Keratinocyte (primary cell): Measurements from ENCODE around the gene TMED7. TPM values are rescaled to one million over a fixed set of nuclear protein-coding genes. Genes with fewer than 3 reads are reported as not detected.

Source experiments
- DNase-seq: peaks from one replicate; pipeline ENCODE4 v3.0.0-alpha.2; 2011; ENCODE audit warnings: low read depth, missing footprints, low spot score
- FAIRE-seq: peaks from 2 replicates; lab custom pipeline; 2011; peaks lifted over from hg19 to GRCh38; lab: Jason Lieb, UNC
- H2AFZ ChIP-seq: 2 replicates; pipeline ENCODE4 v1.6.0; 2012; ENCODE audit warnings: low read length, control low read depth, inconsistent platforms; ENCODE audit not compliant: control insufficient read depth
- H3K27ac ChIP-seq: 2 replicates; pipeline ENCODE4 v1.5.1; 2011; ENCODE audit warnings: low read length; ENCODE audit not compliant: control insufficient read depth, insufficient read depth
- H3K27me3 ChIP-seq: 3 replicates; pipeline ENCODE4 v1.6.0; 2011; ENCODE audit warnings: low read length; ENCODE audit not compliant: control insufficient read depth, insufficient read depth; ENCODE audit errors: extremely low read depth
- H3K36me3 ChIP-seq, 2 experiments: 2 replicates in 1 of 2; 3 replicates in 1 of 2; pipeline ENCODE4 v1.5.1; 2011; ENCODE audit warnings: low read length in 2 of 2, mild to moderate bottlenecking in 1 of 2; ENCODE audit not compliant: control insufficient read depth in 2 of 2, insufficient read depth in 2 of 2; ENCODE audit errors: extremely low read depth in 1 of 2
- H3K4me1 ChIP-seq: 3 replicates; pipeline ENCODE4 v1.5.1; 2011; ENCODE audit warnings: low read length; ENCODE audit not compliant: control insufficient read depth, insufficient read depth; ENCODE audit errors: extremely low read depth
- H3K4me2 ChIP-seq: 3 replicates; pipeline ENCODE4 v1.6.0; 2011; ENCODE audit warnings: low read depth, low read length; ENCODE audit not compliant: control insufficient read depth, insufficient read depth; ENCODE audit errors: extremely low read depth
- H3K4me3 ChIP-seq, 3 experiments: fragments of 200-600 bp in 1 of 3; sonication (generic) in 1 of 3; 2 replicates in 2 of 3; 3 replicates in 1 of 3; pipeline ENCODE4 v1.5.1; 2011 to 2016; ENCODE audit warnings: low read length in 3 of 3, mild to moderate bottlenecking in 3 of 3, control low read depth in 2 of 3, inconsistent platforms in 1 of 3, low read depth in 1 of 3, mixed read lengths in 1 of 3, mixed run types in 1 of 3, moderate library complexity in 1 of 3; ENCODE audit not compliant: control insufficient read depth in 2 of 3, insufficient read depth in 2 of 3; ENCODE audit errors: extremely low read depth in 1 of 3
- H3K79me2 ChIP-seq: 2 replicates; pipeline ENCODE4 v1.6.0; 2012; ENCODE audit warnings: low read length; ENCODE audit not compliant: control insufficient read depth, insufficient read depth
- H3K9ac ChIP-seq: 3 replicates; pipeline ENCODE4 v1.6.0; 2011; ENCODE audit warnings: low read length; ENCODE audit not compliant: control insufficient read depth, insufficient read depth; ENCODE audit errors: extremely low read depth
- H3K9me1 ChIP-seq: 3 replicates; pipeline ENCODE4 v1.6.0; 2011; ENCODE audit warnings: low read length; ENCODE audit not compliant: control insufficient read depth, insufficient read depth; ENCODE audit errors: extremely low read depth
- H3K9me3 ChIP-seq: 2 replicates; pipeline ENCODE4 v1.5.1; 2012; ENCODE audit warnings: low read depth, low read length; ENCODE audit not compliant: control insufficient read depth
- H4K20me1 ChIP-seq: 3 replicates; pipeline ENCODE4 v1.6.0; 2011; ENCODE audit warnings: low read length; ENCODE audit not compliant: control insufficient read depth, insufficient read depth; ENCODE audit errors: extremely low read depth
- EZH2 ChIP-seq: IDR thresholded peaks from one replicate; pipeline ENCODE4 v1.6.1; 2012; ENCODE audit warnings: inconsistent platforms, mild to moderate bottlenecking, low read length, moderate library complexity
- dilution Hi-C: fragments of 300-500 bp; cut with MboI; formaldehyde crosslinking; loops from one replicate; pipeline ENCODE4 v1.7.0; 2020; ENCODE audit warnings: low sequenced_read_pairs; ENCODE audit not compliant: extremely low pct_ligation_motif_present
- polyA plus RNA-seq, 5 experiments: library from polyadenylated mRNA; depleted of rRNA in 3 of 5; stranded (reverse) in 3 of 5; stranded (forward) in 1 of 5; unstranded in 1 of 5; fragments of >200 nt; gene quantifications; 1 replicate in 1 of 5; 2 replicates in 3 of 5; 3 replicates in 1 of 5; pipeline versions ENCODE4 v1.2.1 to v1.2.3, GENCODE V29; 2011 to 2012; ENCODE audit warnings: missing spikeins in 2 of 5, low read depth in 1 of 5, low replicate concordance in 1 of 5
- TF ChIP-seq, protein P1 (sequence below), 3 experiments: IDR thresholded peaks in 1 of 3; conservative IDR thresholded peaks in 1 of 3; optimal IDR thresholded peaks in 1 of 3; 2 replicates in 2 of 3; 3 replicates in 1 of 3; pipeline versions ENCODE3 to v1.5.1; 2011; ENCODE audit warnings: low read length in 3 of 3, mild to moderate bottlenecking in 3 of 3, moderate library complexity in 2 of 3, control low read depth in 1 of 3, inconsistent platforms in 1 of 3; ENCODE audit not compliant: insufficient read depth in 2 of 3; ENCODE audit errors: extremely low read depth in 1 of 3

The TMED7 gene
- polyA plus RNA-seq, 1 donor (not counting 4 experiments of a cell fraction or from before 2014, with no cell fraction given): 77.9 TPM

DNA sequence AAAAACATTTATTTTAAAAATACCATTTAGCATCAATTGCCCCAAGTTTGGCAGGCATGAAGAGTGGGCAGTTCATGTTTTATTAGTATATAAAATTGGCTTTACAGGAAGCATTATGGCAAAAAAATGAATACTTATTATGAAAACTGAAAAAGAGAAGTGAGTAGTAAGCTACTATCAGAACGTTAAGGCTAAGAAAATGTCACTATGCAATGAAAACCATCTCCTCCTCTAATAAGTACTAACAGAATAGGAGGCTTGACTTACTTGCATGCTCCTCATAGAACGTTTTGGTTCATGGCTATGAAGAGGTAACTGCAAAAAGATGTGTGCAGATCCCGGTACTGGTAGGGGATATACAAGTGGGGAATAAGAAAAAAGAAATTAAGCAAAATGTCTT lies 47.2 kb downstream of the TMED7 start:
- no peaks in the 10 kb centered on the region for H4K20me1 ChIP-seq
- H3K4me3 ChIP-seq: no peak overlapping the region
- DNase-seq (no peak), FAIRE-seq (no peak)
- no peak overlapping the region for H2AFZ ChIP-seq
- H3K4me2 ChIP-seq: no peak overlapping the region
- no peaks in the 10 kb centered on the region for H3K9me3 ChIP-seq
- H3K27me3 ChIP-seq: no peaks in the 10 kb centered on the region
- TF ChIP-seq, protein P1, sequence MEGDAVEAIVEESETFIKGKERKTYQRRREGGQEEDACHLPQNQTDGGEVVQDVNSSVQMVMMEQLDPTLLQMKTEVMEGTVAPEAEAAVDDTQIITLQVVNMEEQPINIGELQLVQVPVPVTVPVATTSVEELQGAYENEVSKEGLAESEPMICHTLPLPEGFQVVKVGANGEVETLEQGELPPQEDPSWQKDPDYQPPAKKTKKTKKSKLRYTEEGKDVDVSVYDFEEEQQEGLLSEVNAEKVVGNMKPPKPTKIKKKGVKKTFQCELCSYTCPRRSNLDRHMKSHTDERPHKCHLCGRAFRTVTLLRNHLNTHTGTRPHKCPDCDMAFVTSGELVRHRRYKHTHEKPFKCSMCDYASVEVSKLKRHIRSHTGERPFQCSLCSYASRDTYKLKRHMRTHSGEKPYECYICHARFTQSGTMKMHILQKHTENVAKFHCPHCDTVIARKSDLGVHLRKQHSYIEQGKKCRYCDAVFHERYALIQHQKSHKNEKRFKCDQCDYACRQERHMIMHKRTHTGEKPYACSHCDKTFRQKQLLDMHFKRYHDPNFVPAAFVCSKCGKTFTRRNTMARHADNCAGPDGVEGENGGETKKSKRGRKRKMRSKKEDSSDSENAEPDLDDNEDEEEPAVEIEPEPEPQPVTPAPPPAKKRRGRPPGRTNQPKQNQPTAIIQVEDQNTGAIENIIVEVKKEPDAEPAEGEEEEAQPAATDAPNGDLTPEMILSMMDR (optimal IDR thresholded peaks at IDR 0.05 in 1 of 3, IDR thresholded peaks at IDR 0.05 in 1 of 3, conservative IDR thresholded peaks at IDR 0.05 in 1 of 3; ENCODE audit: extremely low read depth in 1 of 3, insufficient read depth in 2 of 3, low read length in 3 of 3): no peak
- no peak for TF ChIP-seq EZH2
- H3K79me2 ChIP-seq: no peaks in the 10 kb centered on the region
- no peak overlapping the region for H3K27ac ChIP-seq
- no peaks in the 10 kb centered on the region for H3K36me3 ChIP-seq
- H3K9ac ChIP-seq: no peak overlapping the region
- peaks cover 15% of the 10 kb centered on the region for H3K4me1 ChIP-seq
- no peaks in the 10 kb centered on the region for H3K9me1 ChIP-seq
- dilution Hi-C loops: no loop called here

GRCh38 chr5:115577741-115578140 lies 48.1 kb downstream of the TMED7 start:
- Histone ChIP-seq H3K36me3 (no peaks in the 10 kb centered on the region), H3K79me2 (no peaks in the 10 kb centered on the region), H3K27ac (no peak overlapping the region), H3K4me3 (no peak overlapping the region), H3K27me3 (no peaks in the 10 kb centered on the region), H3K9me3 (no peaks in the 10 kb centered on the region), H2AFZ (no peak overlapping the region), H4K20me1 (no peaks in the 10 kb centered on the region), H3K4me1 (peaks cover 15% of the 10 kb centered on the region), H3K9ac (no peak overlapping the region), H3K9me1 (no peaks in the 10 kb centered on the region), H3K4me2 (no peak overlapping the region)
- no peak for DNase-seq
- no peak for TF ChIP-seq EZH2
- TF ChIP-seq, protein P1 (optimal IDR thresholded peaks at IDR 0.05 in 1 of 3, IDR thresholded peaks at IDR 0.05 in 1 of 3, conservative IDR thresholded peaks at IDR 0.05 in 1 of 3; ENCODE audit: extremely low read depth in 1 of 3, insufficient read depth in 2 of 3, low read length in 3 of 3): no peak
- dilution Hi-C loops: no loop called here
- FAIRE-seq: no peak
